Astrocyte of the spinal cord (primary cell): ENCODE data around the gene GRM7.

Source experiments
- DNase-seq: peaks from one replicate; pipeline ENCODE4 v3.0.0; 2011; ENCODE audit warnings: low read depth, low spot score
- H3K4me3 ChIP-seq: 2 replicates; pipeline ENCODE4 v1.5.1; 2011; ENCODE audit warnings: low read depth, mild to moderate bottlenecking, low read length, moderate library complexity
- in situ Hi-C: cut with HindIII; loops from 2 replicates; pipeline ENCODE4 v1.10.0; 2017; ENCODE audit warnings: low sequenced_read_pairs
- TF ChIP-seq, protein P1 (sequence below): IDR thresholded peaks from 2 replicates; pipeline ENCODE4 v1.5.1; 2012; ENCODE audit warnings: low read depth, mild to moderate bottlenecking, low read length, inconsistent platforms

Gene GRM7

GRCh38 chr3:7038394-7038793 is 177.5 kb downstream of the GRM7 start:
- in situ Hi-C loops = no loop called here
- no peak for DNase-seq
- no peak overlapping the region for H3K4me3 ChIP-seq
- TF ChIP-seq, protein P1, sequence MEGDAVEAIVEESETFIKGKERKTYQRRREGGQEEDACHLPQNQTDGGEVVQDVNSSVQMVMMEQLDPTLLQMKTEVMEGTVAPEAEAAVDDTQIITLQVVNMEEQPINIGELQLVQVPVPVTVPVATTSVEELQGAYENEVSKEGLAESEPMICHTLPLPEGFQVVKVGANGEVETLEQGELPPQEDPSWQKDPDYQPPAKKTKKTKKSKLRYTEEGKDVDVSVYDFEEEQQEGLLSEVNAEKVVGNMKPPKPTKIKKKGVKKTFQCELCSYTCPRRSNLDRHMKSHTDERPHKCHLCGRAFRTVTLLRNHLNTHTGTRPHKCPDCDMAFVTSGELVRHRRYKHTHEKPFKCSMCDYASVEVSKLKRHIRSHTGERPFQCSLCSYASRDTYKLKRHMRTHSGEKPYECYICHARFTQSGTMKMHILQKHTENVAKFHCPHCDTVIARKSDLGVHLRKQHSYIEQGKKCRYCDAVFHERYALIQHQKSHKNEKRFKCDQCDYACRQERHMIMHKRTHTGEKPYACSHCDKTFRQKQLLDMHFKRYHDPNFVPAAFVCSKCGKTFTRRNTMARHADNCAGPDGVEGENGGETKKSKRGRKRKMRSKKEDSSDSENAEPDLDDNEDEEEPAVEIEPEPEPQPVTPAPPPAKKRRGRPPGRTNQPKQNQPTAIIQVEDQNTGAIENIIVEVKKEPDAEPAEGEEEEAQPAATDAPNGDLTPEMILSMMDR = no peak

DNA sequence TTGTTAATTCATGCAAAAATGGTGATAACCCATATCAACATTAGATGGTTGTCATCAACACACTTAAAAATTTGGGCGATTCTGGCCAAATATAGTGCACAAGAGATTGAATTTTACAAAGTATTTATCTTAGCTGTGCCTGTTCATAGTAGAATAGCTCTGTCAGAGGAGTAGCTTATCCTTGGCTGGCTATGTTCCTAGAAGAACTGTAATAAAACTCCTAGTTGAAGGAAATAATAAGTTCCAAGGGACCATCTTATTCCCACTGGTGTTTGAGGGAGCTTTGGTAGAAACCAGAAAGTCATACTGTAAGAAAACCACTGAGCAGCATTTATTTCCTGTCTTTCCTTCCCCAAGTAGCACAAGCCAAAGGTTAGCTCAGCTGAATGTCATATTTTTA is 201.8 kb downstream of the GRM7 start:
- DNase-seq = no peak

GRCh38 chr3:7070461-7070860 is 209.5 kb downstream of the GRM7 start:
- TF ChIP-seq, protein P1 = no peak
- no peak overlapping the region for H3K4me3 ChIP-seq
- no peak for DNase-seq
- in situ Hi-C loops = no loop called here

More for the DNA sequence above, 201.8 kb downstream of the GRM7 start:
- no peak overlapping the region for H3K4me3 ChIP-seq
- in situ Hi-C loops = no loop called here
- TF ChIP-seq, protein P1 = no peak

DNA sequence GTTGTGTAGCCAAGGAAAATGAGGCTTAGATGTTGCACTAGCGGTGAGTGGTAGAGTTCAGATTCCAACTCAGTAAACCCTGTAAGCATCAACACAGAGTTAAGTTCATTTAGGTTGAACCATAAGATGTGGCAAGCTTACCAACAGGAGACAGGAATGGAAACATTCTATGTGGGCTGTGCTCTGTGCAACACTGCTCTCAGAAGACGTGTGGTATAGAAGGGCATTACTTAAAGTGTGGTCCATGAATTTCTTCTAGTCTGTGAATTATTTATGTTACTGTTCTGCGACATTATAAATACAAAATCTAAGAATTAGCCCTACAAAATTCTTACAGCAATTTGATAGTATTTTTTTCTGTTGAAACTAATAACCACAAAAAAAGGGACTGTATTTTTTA is 213.3 kb downstream of the GRM7 start:
- in situ Hi-C loops = no loop called here
- no peak overlapping the region for H3K4me3 ChIP-seq
- DNase-seq = no peak
- TF ChIP-seq, protein P1 = no peak

DNA sequence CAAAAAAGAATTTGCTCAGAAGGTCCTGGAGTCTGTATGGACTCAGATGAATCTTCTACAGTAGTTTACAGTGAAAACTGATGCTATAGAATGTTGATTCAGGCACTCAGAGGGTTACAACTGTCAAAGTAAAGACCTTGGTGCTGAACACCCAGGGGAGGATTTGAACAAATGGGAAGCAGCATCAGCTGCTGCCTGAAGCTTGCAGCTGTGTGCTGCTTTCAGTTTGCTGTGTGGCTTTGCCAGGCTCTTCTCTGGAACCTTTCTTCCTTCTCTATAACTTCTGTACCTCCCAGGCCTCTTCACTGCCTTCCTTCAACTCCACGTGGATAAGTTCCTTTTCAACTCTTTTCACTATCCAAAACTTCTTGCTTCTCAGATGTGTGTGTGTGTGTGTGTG is 214.2 kb downstream of the GRM7 start:
- TF ChIP-seq, protein P1 = no peak
- in situ Hi-C loops = no loop called here
- no peak for DNase-seq
- H3K4me3 ChIP-seq = no peak overlapping the region

DNA sequence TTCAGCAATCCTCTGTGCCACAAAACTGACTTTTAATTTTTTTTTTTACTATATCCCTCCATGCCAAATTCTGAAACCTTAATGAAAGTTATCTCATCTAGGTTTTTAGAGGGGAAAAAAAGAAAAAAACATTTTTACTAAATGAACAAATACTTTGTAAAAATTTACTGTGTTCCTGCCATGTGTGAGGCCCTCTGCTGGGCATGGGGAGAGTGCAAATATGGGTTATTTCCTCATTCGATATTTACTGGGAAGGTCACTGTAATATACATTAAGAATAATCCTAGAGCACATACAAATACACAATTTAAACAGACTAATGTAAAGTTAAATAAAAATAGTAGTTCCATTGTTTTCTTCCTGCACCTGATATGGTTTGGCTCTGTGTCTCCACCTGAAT is 215.0 kb downstream of the GRM7 start:
- DNase-seq = no peak
- TF ChIP-seq, protein P1 = peak; percentile 37
- in situ Hi-C loops = no loop called here
- H3K4me3 ChIP-seq = no peak overlapping the region

GRCh38 chr3:7082244-7082643 is 221.3 kb downstream of the GRM7 start:
- no peak for DNase-seq
- in situ Hi-C loops = no loop called here
- no peak overlapping the region for H3K4me3 ChIP-seq
- TF ChIP-seq, protein P1 = no peak
